ENCODE data around the gene FAM98B. TPM values are rescaled to one million over a fixed set of nuclear protein-coding genes. Genes with fewer than 3 reads are reported as not detected.

FAM98B gene
- total and polyA plus RNA-seq, 2 of the 8 experiments (the other 6 are each of a cell fraction or from before 2014, with no cell fraction given), result 5.9 to 48.4 TPM

- TF ChIP-seq, protein P1, sequence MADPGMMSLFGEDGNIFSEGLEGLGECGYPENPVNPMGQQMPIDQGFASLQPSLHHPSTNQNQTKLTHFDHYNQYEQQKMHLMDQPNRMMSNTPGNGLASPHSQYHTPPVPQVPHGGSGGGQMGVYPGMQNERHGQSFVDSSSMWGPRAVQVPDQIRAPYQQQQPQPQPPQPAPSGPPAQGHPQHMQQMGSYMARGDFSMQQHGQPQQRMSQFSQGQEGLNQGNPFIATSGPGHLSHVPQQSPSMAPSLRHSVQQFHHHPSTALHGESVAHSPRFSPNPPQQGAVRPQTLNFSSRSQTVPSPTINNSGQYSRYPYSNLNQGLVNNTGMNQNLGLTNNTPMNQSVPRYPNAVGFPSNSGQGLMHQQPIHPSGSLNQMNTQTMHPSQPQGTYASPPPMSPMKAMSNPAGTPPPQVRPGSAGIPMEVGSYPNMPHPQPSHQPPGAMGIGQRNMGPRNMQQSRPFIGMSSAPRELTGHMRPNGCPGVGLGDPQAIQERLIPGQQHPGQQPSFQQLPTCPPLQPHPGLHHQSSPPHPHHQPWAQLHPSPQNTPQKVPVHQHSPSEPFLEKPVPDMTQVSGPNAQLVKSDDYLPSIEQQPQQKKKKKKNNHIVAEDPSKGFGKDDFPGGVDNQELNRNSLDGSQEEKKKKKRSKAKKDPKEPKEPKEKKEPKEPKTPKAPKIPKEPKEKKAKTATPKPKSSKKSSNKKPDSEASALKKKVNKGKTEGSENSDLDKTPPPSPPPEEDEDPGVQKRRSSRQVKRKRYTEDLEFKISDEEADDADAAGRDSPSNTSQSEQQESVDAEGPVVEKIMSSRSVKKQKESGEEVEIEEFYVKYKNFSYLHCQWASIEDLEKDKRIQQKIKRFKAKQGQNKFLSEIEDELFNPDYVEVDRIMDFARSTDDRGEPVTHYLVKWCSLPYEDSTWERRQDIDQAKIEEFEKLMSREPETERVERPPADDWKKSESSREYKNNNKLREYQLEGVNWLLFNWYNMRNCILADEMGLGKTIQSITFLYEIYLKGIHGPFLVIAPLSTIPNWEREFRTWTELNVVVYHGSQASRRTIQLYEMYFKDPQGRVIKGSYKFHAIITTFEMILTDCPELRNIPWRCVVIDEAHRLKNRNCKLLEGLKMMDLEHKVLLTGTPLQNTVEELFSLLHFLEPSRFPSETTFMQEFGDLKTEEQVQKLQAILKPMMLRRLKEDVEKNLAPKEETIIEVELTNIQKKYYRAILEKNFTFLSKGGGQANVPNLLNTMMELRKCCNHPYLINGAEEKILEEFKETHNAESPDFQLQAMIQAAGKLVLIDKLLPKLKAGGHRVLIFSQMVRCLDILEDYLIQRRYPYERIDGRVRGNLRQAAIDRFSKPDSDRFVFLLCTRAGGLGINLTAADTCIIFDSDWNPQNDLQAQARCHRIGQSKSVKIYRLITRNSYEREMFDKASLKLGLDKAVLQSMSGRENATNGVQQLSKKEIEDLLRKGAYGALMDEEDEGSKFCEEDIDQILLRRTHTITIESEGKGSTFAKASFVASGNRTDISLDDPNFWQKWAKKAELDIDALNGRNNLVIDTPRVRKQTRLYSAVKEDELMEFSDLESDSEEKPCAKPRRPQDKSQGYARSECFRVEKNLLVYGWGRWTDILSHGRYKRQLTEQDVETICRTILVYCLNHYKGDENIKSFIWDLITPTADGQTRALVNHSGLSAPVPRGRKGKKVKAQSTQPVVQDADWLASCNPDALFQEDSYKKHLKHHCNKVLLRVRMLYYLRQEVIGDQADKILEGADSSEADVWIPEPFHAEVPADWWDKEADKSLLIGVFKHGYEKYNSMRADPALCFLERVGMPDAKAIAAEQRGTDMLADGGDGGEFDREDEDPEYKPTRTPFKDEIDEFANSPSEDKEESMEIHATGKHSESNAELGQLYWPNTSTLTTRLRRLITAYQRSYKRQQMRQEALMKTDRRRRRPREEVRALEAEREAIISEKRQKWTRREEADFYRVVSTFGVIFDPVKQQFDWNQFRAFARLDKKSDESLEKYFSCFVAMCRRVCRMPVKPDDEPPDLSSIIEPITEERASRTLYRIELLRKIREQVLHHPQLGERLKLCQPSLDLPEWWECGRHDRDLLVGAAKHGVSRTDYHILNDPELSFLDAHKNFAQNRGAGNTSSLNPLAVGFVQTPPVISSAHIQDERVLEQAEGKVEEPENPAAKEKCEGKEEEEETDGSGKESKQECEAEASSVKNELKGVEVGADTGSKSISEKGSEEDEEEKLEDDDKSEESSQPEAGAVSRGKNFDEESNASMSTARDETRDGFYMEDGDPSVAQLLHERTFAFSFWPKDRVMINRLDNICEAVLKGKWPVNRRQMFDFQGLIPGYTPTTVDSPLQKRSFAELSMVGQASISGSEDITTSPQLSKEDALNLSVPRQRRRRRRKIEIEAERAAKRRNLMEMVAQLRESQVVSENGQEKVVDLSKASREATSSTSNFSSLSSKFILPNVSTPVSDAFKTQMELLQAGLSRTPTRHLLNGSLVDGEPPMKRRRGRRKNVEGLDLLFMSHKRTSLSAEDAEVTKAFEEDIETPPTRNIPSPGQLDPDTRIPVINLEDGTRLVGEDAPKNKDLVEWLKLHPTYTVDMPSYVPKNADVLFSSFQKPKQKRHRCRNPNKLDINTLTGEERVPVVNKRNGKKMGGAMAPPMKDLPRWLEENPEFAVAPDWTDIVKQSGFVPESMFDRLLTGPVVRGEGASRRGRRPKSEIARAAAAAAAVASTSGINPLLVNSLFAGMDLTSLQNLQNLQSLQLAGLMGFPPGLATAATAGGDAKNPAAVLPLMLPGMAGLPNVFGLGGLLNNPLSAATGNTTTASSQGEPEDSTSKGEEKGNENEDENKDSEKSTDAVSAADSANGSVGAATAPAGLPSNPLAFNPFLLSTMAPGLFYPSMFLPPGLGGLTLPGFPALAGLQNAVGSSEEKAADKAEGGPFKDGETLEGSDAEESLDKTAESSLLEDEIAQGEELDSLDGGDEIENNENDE (IDR thresholded peaks at IDR 0.05; ENCODE audit: insufficient replicate concordance, low read length), result no peak
- TF ChIP-seq KDM5A (IDR thresholded peaks at IDR 0.05; ENCODE audit: low read length) (no peak), YY1 (IDR thresholded peaks at IDR 0.05; ENCODE audit: low read depth, low read length) (no peak)
These were observed 18.0 kb downstream of the FAM98B start (continued) for GRCh38 chr15:38471974-38472373.
